Measurements from ENCODE around the gene COX8A.
"Not testable (repeated sequence)": the region's sequence is repeated elsewhere in the genome, so short reads cannot be mapped to it uniquely, and the experiment has no call there.

Gene COX8A

DNA sequence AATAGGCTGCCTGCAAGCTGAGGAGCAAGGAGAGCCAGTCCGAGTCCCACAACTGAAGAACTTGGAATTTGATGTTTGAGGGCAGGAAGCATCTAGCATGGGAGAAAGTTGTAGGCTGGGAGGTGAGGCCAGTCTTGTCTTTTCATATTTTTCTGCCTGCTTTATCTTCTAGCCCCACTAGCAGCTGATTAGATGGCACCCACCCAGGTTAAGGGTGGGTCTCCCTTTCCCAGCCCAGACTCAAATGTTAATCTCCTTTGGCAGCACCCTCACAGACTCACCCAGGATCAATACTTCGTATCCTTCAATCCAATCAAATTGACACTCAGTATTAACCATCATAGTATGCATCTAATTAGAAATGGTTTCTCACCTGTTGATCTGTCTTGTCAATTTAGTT, 5.0 kb upstream of the COX8A start:
- DNase-seq (ENCODE audit: low read depth, low spot score) = no peak

DNA sequence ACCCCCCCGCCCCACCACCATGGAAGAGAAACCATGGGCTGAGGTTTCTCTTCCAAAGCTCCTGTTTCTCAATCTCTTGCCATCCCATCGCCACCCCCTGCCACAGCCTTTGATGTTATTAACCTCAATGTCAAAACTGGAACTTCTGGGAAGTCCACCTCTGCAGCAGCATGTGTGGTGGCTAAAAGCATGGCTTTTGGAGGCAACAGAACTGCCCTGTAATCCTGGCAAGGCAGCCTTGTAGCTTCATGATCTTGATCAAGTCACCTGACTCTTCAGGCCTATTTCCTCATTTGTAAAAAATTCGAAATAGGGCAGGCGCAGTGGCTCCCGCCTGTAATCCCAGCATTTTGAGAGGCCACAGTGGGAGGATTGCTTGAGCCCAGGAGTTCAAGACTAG, 3.5 kb upstream of the COX8A start:
- no peak for DNase-seq (ENCODE audit: low read depth, low spot score)

- not testable (repeated sequence) for DNase-seq (ENCODE audit: low read depth, low spot score)
These were observed 535 bp upstream of the COX8A start for GRCh38 chr11:63973912-63974258.

GRCh38 chr11:63978551-63979239, 4.3 kb downstream of the COX8A start:
- DNase-seq (ENCODE audit: low read depth, low spot score) = no peak

- DNase-seq (ENCODE audit: low read depth, low spot score) = no peak
These were observed 5.0 kb downstream of the COX8A start for GRCh38 chr11:63979426-63979825.

- peak; percentile 37 for DNase-seq (ENCODE audit: low read depth, low spot score)
These were observed 11.4 kb downstream of the COX8A start for GRCh38 chr11:63985812-63986155.

GRCh38 chr11:63986156-63986931, 11.9 kb downstream of the COX8A start, which contains the start of gene OTUB1:
OTUB1 (plus strand) TSS chr11:63986438; CDS start chr11:63986457, 19 bp downstream.
- DNase-seq (ENCODE audit: low read depth, low spot score) = peak; percentile 70

DNA sequence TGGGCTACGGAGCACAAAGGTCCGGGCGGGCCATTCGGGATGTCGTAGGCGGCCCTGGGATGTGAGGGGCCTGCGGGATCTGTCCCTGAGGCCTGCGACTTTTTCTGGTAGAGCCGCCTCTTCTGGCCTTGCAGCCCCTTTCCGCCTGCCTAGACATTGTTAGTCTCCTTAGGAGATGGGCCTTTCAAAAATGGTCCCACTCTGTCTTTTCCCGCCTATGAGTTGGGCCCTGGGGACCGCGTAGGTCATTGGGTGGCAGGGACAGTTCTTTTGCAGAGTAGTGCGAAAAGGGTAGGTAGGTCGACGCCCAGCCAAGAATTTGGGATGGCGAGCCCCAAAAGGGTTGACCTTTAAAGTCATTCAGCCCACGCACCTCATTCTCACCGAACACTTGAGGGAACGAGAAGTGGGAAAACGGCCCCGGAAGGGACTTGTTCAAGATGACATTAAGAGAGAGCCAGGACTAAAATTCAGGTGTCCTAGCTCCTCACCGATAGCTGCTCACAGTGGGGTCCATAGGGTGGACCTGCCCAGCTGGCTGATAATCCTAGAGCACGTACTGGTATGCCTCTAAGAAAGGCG, 12.6 kb downstream of the COX8A start:
- DNase-seq (ENCODE audit: low read depth, low spot score) = no peak

- no peak for DNase-seq (ENCODE audit: low read depth, low spot score)
These were observed 17.1 kb downstream of the COX8A start for GRCh38 chr11:63991558-63991957.

- DNase-seq (ENCODE audit: low read depth, low spot score) = no peak
These were observed 18.7 kb downstream of the COX8A start for GRCh38 chr11:63993100-63993499.

- DNase-seq (ENCODE audit: low read depth, low spot score) = no peak
These were observed 19.6 kb downstream of the COX8A start for GRCh38 chr11:63993993-63994392.

- no peak for DNase-seq (ENCODE audit: low read depth, low spot score)
These were observed 22.1 kb downstream of the COX8A start for GRCh38 chr11:63996512-63996911.

DNA sequence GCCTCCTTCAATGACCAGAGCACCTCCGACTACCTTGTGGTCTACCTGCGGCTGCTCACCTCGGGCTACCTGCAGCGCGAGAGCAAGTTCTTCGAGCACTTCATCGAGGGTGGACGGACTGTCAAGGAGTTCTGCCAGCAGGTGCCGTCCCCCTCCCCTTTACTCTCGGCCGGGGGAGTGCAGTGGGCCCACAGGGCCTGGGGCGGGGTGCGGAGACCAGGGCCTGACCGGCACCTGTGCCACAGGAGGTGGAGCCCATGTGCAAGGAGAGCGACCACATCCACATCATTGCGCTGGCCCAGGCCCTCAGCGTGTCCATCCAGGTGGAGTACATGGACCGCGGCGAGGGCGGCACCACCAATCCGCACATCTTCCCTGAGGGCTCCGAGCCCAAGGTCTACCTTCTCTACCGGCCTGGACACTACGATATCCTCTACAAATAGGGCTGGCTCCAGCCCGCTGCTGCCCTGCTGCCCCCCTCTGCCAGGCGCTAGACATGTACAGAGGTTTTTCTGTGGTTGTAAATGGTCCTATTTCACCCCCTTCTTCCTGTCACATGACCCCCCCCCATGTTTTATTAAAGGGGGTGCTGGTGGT, 22.8 kb downstream of the COX8A start:
- DNase-seq (ENCODE audit: low read depth, low spot score) = no peak

GRCh38 chr11:63997801-63998337, 23.4 kb downstream of the COX8A start:
- no peak for DNase-seq (ENCODE audit: low read depth, low spot score)

DNA sequence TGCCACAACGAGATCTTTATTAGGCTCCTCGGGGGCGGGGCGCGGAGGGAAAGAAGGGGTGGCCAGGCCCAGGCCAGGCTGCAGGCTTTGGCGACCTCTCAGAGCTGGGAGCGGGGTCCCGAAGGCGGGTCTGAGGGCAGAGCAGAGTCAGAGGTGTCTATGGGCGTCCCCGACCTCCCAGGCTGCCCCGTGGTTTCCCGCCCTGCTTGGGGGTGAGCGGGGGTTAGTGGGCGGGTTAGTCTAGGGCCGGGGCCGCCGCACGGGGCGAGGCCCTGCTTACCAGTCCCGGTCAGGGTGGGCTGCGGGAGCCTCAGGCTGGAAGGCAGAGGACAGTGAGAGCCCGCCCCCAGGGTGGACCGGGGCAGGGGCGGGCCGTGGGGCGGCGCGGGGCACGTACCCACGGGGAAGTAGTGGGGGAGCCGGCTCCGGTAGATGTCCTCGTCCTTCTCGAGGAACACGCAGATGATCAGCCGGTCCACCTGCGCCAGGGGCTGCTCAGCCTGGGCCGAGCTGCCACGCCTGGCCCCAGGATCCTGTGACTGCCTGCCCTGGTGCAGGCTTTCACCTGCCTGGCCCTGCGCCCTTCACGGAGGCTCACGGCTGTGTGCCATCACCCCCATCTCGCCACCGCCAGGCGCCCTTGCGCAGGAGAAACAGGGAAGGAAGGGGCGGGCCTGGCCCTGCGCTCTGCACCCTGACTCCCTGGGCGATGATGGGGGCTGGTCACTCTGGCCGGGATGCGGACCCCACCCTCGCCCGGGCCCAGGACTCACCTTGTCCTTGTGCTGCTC, 24.3 kb downstream of the COX8A start:
- no peak for DNase-seq (ENCODE audit: low read depth, low spot score)

DNA sequence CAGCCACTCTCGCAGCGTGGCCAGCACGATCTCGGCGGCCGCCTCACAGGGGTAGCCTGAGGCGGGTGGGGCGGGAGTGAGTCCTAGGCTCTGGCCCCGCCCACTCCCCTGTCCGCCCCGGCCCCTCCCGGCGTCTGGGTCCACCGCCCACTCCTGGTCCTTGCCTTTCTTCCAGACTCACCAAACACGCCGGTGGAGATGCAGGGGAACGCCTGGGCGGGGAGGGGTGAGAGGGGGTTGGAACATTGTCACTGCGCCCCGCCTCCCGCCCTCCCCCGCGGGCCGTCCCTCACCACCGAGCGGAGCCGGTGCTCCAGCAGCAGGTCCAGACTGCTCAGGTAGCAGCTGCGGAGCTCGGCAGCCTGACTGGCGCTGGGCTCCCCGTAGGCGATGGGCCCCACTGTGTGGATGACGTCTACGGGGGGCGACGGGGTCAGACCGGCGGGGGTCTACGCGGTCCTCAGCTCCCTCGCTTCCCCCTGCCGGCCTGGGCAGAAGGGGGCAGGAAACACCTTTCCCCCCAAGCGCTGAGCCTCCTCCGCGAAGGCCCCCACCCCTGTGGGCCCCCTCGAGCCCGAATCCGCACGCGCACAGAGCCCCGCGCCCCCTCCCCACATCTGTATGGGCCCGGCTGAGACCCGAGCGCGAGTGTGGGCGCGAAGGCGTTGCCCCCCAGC, 25.1 kb downstream of the COX8A start:
- peak; percentile 25 for DNase-seq (ENCODE audit: low read depth, low spot score)

DNA sequence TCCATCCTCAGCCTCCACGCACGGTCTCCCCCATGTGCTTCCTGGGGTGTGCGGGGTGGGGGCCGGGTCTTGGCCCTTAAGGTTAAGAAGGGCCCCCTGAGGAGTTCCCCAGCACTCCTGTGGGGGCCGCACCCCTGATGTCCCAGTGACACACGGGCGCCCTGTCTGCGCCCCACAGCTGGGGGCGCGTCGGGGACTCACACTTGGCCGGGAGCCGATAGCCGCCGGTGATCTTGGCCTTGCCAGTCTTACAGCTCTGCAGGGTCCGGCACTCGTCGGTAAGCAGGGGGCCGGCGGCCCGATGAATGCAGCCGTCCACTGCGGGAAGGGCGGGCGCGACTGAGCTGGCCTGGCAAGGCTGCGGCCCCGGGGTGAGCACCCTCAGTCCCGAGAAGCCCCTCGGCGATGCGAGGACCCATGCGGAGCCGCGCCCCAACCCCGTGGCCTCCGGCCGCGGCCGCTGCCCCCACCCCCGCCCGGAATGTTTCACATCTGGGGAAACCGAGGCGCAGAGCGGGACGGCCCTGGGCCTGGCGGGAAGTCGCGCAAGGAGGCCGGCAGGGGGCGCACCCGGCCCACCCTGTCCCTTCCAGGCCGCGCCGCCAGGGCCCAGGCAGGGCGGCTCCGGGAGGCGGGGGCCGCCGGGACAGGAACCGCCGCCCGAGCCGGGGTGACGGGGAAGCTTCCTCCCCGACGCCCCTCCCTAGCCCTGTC, 25.8 kb downstream of the COX8A start:
- DNase-seq (ENCODE audit: low read depth, low spot score) = peak; percentile 44

GRCh38 chr11:64000740-64001483, 26.5 kb downstream of the COX8A start:
- no peak for DNase-seq (ENCODE audit: low read depth, low spot score)
